ENCODE results near the gene GGCX.
A peak's percentile ranks its signal among the peaks of the same experiment; 100 is the strongest.
"Not testable (repeated sequence)": the region's sequence is repeated elsewhere in the genome, so short reads cannot be mapped to it uniquely, and the experiment has no call there.

Gene GGCX

DNA sequence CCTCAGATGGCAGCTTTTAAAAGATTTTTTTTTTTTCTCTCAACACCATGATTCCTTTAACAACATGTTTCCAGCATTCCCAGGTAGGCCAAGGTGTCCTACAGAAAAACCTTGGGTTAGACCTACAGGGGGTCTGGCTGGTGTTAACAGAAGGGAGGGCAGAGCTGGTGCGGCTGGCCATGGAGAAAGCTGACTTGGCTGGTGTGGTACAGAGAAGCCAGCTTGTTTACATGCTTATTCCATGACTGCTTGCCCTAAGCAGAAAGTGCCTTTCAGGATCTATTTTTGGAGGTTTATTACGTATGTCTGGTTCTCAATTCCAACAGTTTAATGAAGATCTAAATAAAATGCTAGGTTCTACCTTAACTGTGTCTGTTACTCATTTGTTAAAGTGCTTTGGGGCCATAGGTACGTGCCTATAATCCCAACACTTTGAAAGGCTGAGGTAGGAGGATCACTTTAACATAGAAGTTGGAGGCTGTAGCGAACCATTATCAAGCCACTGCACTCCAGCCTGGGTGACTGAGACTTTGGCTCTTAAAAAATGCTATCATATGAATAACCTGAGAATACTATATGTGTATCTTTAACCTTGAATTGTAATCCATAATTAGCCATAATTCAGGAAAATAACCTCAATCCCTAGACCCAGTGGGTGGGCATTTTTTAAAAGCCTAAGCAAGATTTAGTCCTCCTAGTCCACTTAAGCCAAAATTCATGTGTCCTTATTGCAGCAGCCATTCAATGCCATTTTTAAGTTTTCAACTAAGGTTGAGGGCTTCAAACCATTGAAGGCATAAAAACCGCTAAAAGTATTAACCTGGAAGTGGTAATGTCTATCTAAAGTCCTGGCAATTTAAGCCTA, 16.1 kb downstream of the GGCX start:
- not testable (repeated sequence) for H2BK15ac ChIP-seq (replicated peaks; ENCODE audit: low read depth); H2AK5ac ChIP-seq (ENCODE audit: low read length); H3K27ac ChIP-seq (ENCODE audit: low read depth, low read length); H4K5ac ChIP-seq (ENCODE audit: low read length); H3K4me1 ChIP-seq (ENCODE audit: control insufficient read depth, low read depth, low read length); H3K9ac ChIP-seq (ENCODE audit: low read length); H3K4me3 ChIP-seq (ENCODE audit: low read length); H3K79me1 ChIP-seq (ENCODE audit: low read length); H4K8ac ChIP-seq (ENCODE audit: low read depth, low read length); H2BK5ac ChIP-seq (ENCODE audit: low read length); H3K23ac ChIP-seq (ENCODE audit: low read length); H3K27me3 ChIP-seq (ENCODE audit: insufficient read depth, low read length, poor library complexity); H3K4ac ChIP-seq (ENCODE audit: low read depth, low read length); H3K56ac ChIP-seq (ENCODE audit: low read length); DNase-seq; H3K4me2 ChIP-seq (ENCODE audit: low read length); H2BK120ac ChIP-seq (ENCODE audit: low read depth, low read length); H3K18ac ChIP-seq (ENCODE audit: low read length)
- WGBS (ENCODE audit: extremely low coverage, insufficient coverage, low lambda C conversion rate): no CpG with 5 or more reads among the region's 5 CpGs
- peaks cover 17% of the 10 kb centered on the region for H3K36me3 ChIP-seq (ENCODE audit: control insufficient read depth, insufficient read depth, low read length)
- peaks cover 23% of the 10 kb centered on the region for H3K79me2 ChIP-seq (ENCODE audit: control insufficient read depth, insufficient read depth, low read length)

DNA sequence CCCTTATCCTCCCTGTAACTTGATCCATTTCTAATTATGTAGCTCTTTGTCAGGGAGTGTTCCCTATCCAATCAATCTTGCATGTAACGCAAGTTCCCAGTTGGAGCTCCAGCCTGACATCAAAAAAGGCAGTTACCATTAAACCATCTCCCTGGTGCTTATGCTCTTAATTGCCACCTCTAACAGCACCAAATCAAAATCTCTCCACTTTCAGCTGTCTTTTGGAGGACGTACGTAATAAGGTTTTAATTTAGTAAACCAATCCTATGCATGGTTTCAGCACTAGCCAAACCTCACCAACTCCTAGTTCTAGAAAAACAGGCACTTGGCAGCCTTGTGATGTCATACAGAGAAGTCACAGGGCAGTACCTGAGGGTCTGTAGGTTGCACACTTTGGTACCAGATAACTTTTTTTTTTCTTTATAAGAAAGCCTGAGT, 17.0 kb downstream of the GGCX start:
- H4K5ac ChIP-seq (ENCODE audit: low read length); H3K4me3 ChIP-seq (ENCODE audit: low read length); H3K27me3 ChIP-seq (ENCODE audit: insufficient read depth, low read length, poor library complexity); H3K9ac ChIP-seq (ENCODE audit: low read length); H3K27ac ChIP-seq (ENCODE audit: low read depth, low read length); H2BK5ac ChIP-seq (ENCODE audit: low read length); H3K23ac ChIP-seq (ENCODE audit: low read length); H3K18ac ChIP-seq (ENCODE audit: low read length); H2BK15ac ChIP-seq (replicated peaks; ENCODE audit: low read depth); H4K8ac ChIP-seq (ENCODE audit: low read depth, low read length); H2AK5ac ChIP-seq (ENCODE audit: low read length); H3K4me1 ChIP-seq (ENCODE audit: control insufficient read depth, low read depth, low read length); H2BK120ac ChIP-seq (ENCODE audit: low read depth, low read length); DNase-seq; H3K4ac ChIP-seq (ENCODE audit: low read depth, low read length); H3K4me2 ChIP-seq (ENCODE audit: low read length); H3K56ac ChIP-seq (ENCODE audit: low read length); H3K79me1 ChIP-seq (ENCODE audit: low read length): not testable (repeated sequence)
- H3K36me3 ChIP-seq (ENCODE audit: control insufficient read depth, insufficient read depth, low read length): peaks cover 16% of the 10 kb centered on the region
- WGBS (ENCODE audit: extremely low coverage, insufficient coverage, low lambda C conversion rate): no CpG with 5 or more reads among the region's 3 CpGs
- peaks cover 32% of the 10 kb centered on the region for H3K79me2 ChIP-seq (ENCODE audit: control insufficient read depth, insufficient read depth, low read length)

DNA sequence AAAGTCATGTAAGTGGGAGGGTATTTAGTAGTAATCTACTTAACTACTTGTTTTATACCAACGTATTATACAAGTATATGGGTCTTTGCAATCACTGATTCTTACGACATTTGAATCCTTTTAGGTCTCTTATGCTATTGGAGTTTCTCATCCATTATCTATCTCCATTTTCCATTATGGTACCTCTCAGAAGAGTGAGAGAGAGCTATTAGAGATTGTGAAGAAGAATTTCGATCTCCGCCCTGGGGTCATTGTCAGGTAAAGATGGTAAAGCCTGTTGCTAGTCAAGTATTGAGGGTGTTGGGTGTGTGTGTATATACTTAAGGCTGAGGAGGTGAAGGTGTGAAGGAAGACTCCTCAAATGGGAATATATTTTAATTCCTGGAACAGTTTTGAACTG, 18.5 kb downstream of the GGCX start:
- H3K18ac ChIP-seq (ENCODE audit: low read length): no peak overlapping the region
- no peak overlapping the region for H4K5ac ChIP-seq (ENCODE audit: low read length)
- no peak overlapping the region for H3K4ac ChIP-seq (ENCODE audit: low read depth, low read length)
- no peak for DNase-seq
- H3K9ac ChIP-seq (ENCODE audit: low read length): no peak overlapping the region
- no peak overlapping the region for H3K23ac ChIP-seq (ENCODE audit: low read length)
- no peaks in the 10 kb centered on the region for H3K27me3 ChIP-seq (ENCODE audit: insufficient read depth, low read length, poor library complexity)
- peaks cover 35% of the 10 kb centered on the region for H3K79me2 ChIP-seq (ENCODE audit: control insufficient read depth, insufficient read depth, low read length)
- no peak overlapping the region for H2BK120ac ChIP-seq (ENCODE audit: low read depth, low read length)
- H3K4me1 ChIP-seq (ENCODE audit: control insufficient read depth, low read depth, low read length): no peaks in the 10 kb centered on the region
- H2BK5ac ChIP-seq (ENCODE audit: low read length): no peak overlapping the region
- no peak overlapping the region for H4K8ac ChIP-seq (ENCODE audit: low read depth, low read length)
- H3K27ac ChIP-seq (ENCODE audit: low read depth, low read length): no peak overlapping the region
- no CpG with 5 or more reads among the region's 4 CpGs for WGBS (ENCODE audit: extremely low coverage, insufficient coverage, low lambda C conversion rate)
- H3K4me2 ChIP-seq (ENCODE audit: low read length): no peak overlapping the region
- H3K4me3 ChIP-seq (ENCODE audit: low read length): no peak overlapping the region
- H3K79me1 ChIP-seq (ENCODE audit: low read length): peaks cover 6% of the 10 kb centered on the region
- H2BK15ac ChIP-seq (replicated peaks; ENCODE audit: low read depth): no peak overlapping the region
- no peak overlapping the region for H2AK5ac ChIP-seq (ENCODE audit: low read length)
- no peak overlapping the region for H3K56ac ChIP-seq (ENCODE audit: low read length)
- peaks cover 14% of the 10 kb centered on the region for H3K36me3 ChIP-seq (ENCODE audit: control insufficient read depth, insufficient read depth, low read length)

DNA sequence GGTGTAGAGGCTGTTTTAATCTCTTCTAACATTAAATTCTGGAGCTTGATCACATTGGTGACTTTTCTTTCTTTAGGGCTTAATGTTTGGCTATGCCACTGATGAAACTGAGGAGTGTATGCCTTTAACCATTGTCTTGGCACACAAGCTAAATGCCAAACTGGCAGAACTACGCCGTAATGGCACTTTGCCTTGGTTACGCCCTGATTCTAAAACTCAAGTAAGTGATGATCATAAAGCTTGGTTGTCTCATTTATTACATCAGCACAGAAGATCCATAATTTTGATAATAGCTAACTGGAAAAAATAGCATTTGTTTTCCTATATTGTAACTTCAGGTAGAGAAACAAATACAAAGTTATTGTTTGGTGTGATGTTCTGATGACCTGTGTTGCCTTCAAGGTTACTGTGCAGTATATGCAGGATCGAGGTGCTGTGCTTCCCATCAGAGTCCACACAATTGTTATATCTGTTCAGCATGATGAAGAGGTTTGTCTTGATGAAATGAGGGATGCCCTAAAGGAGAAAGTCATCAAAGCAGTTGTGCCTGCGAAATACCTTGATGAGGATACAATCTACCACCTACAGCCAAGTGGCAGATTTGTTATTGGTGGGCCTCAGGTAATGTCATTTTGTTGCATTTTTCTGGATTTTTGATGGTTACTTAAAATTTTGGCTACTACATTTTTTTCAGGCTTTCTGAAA, 19.4 kb downstream of the GGCX start:
- Histone ChIP-seq H3K79me2 (ENCODE audit: control insufficient read depth, insufficient read depth, low read length) (peaks cover 36% of the 10 kb centered on the region), H2AK5ac (ENCODE audit: low read length) (no peak overlapping the region), H3K4me3 (ENCODE audit: low read length) (no peak overlapping the region), H3K18ac (ENCODE audit: low read length) (no peak overlapping the region), H3K4me1 (ENCODE audit: control insufficient read depth, low read depth, low read length) (no peaks in the 10 kb centered on the region), H4K8ac (ENCODE audit: low read depth, low read length) (no peak overlapping the region), H3K9ac (ENCODE audit: low read length) (peak overlapping the region; percentile 60), H3K27me3 (ENCODE audit: insufficient read depth, low read length, poor library complexity) (no peaks in the 10 kb centered on the region), H3K56ac (ENCODE audit: low read length) (peak overlapping the region; percentile 47), H3K4ac (ENCODE audit: low read depth, low read length) (no peak overlapping the region), H2BK5ac (ENCODE audit: low read length) (no peak overlapping the region), H3K27ac (ENCODE audit: low read depth, low read length) (no peak overlapping the region), H3K4me2 (ENCODE audit: low read length) (no peak overlapping the region), H3K79me1 (ENCODE audit: low read length) (peaks cover 6% of the 10 kb centered on the region), H3K36me3 (ENCODE audit: control insufficient read depth, insufficient read depth, low read length) (peaks cover 14% of the 10 kb centered on the region), H2BK15ac (replicated peaks; ENCODE audit: low read depth) (no peak overlapping the region), H3K23ac (ENCODE audit: low read length) (no peak overlapping the region), H2BK120ac (ENCODE audit: low read depth, low read length) (no peak overlapping the region), H4K5ac (ENCODE audit: low read length) (peak overlapping the region; percentile 72)
- DNase-seq: no peak
- no CpG with 5 or more reads among the region's 5 CpGs for WGBS (ENCODE audit: extremely low coverage, insufficient coverage, low lambda C conversion rate)

- WGBS (ENCODE audit: extremely low coverage, insufficient coverage, low lambda C conversion rate): no CpG with 5 or more reads among the region's 4 CpGs
- Histone ChIP-seq H3K9ac (ENCODE audit: low read length) (peak overlapping the region; percentile 60), H3K79me2 (ENCODE audit: control insufficient read depth, insufficient read depth, low read length) (peaks cover 36% of the 10 kb centered on the region), H3K23ac (ENCODE audit: low read length) (no peak overlapping the region), H3K56ac (ENCODE audit: low read length) (no peak overlapping the region), H3K27ac (ENCODE audit: low read depth, low read length) (no peak overlapping the region), H2BK15ac (replicated peaks; ENCODE audit: low read depth) (no peak overlapping the region), H3K79me1 (ENCODE audit: low read length) (peaks cover 6% of the 10 kb centered on the region), H4K8ac (ENCODE audit: low read depth, low read length) (no peak overlapping the region), H3K4me2 (ENCODE audit: low read length) (peak overlapping the region; percentile 45), H3K18ac (ENCODE audit: low read length) (no peak overlapping the region), H4K5ac (ENCODE audit: low read length) (no peak overlapping the region), H3K36me3 (ENCODE audit: control insufficient read depth, insufficient read depth, low read length) (peaks cover 13% of the 10 kb centered on the region), H2BK5ac (ENCODE audit: low read length) (no peak overlapping the region), H2AK5ac (ENCODE audit: low read length) (no peak overlapping the region), H2BK120ac (ENCODE audit: low read depth, low read length) (no peak overlapping the region), H3K4me1 (ENCODE audit: control insufficient read depth, low read depth, low read length) (no peaks in the 10 kb centered on the region), H3K4me3 (ENCODE audit: low read length) (peak overlapping the region; percentile 35), H3K27me3 (ENCODE audit: insufficient read depth, low read length, poor library complexity) (no peaks in the 10 kb centered on the region), H3K4ac (ENCODE audit: low read depth, low read length) (no peak overlapping the region)
- DNase-seq: no peak
Measured at GRCh38 chr2:85541262-85541661, 20.0 kb downstream of the GGCX start.

Data from mesendoderm (in vitro differentiated cells).